Left ventricle myocardium inferior (tissue), 1 donor: ENCODE data around the gene CREB5. TPM values are rescaled to one million over a fixed set of nuclear protein-coding genes. Genes with fewer than 3 reads are reported as not detected.

ENCODE experiments used
- DNase-seq: peaks from one replicate; pipeline ENCODE4 v3.0.0-alpha.2; 2020
- H3K27ac ChIP-seq: fragments of 200-600 bp; replicated peaks from 2 replicates; pipeline ENCODE4 v1.8.0; 2021
- H3K27me3 ChIP-seq: fragments of 200-600 bp; 2 replicates; pipeline ENCODE4 v1.8.0; 2021; ENCODE audit warnings: low read depth
- H3K36me3 ChIP-seq: fragments of 200-600 bp; 2 replicates; pipeline ENCODE4 v1.8.0; 2021
- H3K4me1 ChIP-seq: fragments of 200-600 bp; 2 replicates; pipeline ENCODE4 v1.8.0; 2021
- H3K4me3 ChIP-seq: fragments of 200-600 bp; 2 replicates; pipeline ENCODE4 v1.8.0; 2021; ENCODE audit warnings: mild to moderate bottlenecking, moderate library complexity
- H3K9me3 ChIP-seq: fragments of 200-600 bp; replicated peaks from 2 replicates; pipeline ENCODE4 v1.8.0; 2021
- CTCF ChIP-seq: fragments of 200-600 bp; IDR thresholded peaks from 2 replicates; pipeline ENCODE4 v1.8.0; 2021; ENCODE audit warnings: antibody characterized with exemption, mild to moderate bottlenecking, borderline replicate concordance
- intact Hi-C: fragments of 100-400 bp; cut with micrococcal nuclease; formaldehyde crosslinking; loops from one replicate; pipeline ENCODE4 v1.11.0; 2022
- total RNA-seq: library from RNA; stranded (reverse); fragmentation: NEBNext Ultra II Directional; extraction: Animal tissue kit (Norgen Biotek cat#: 25700); gene quantifications from one replicate; pipeline ENCODE4 v1.2.1, GENCODE V29; 2021
- donor health status: DM: no; HTN: yes; CAD: no; lungs with severe emphysema.

Gene CREB5
- total RNA-seq, 1 donor from 2014 or later, result 9.8 TPM

GRCh38 chr7:28759475-28759971 is 347.2 kb downstream of the CREB5 start:
- no peaks in the 10 kb centered on the region for H3K9me3 ChIP-seq
- H3K36me3 ChIP-seq, result no peaks in the 10 kb centered on the region
- H3K27me3 ChIP-seq, result no peaks in the 10 kb centered on the region
- intact Hi-C loops, result no loop called here
- no peak overlapping the region for H3K27ac ChIP-seq
- DNase-seq, result no peak
- peaks cover 3% of the 10 kb centered on the region for H3K4me1 ChIP-seq
- TF ChIP-seq CTCF, result no peak
- no peak overlapping the region for H3K4me3 ChIP-seq

GRCh38 chr7:28761505-28761904 is 349.2 kb downstream of the CREB5 start:
- no peaks in the 10 kb centered on the region for H3K9me3 ChIP-seq
- no peak overlapping the region for H3K27ac ChIP-seq
- H3K36me3 ChIP-seq, result no peaks in the 10 kb centered on the region
- H3K4me3 ChIP-seq, result no peak overlapping the region
- no peaks in the 10 kb centered on the region for H3K27me3 ChIP-seq
- intact Hi-C loops, result no loop called here
- H3K4me1 ChIP-seq, result no peaks in the 10 kb centered on the region
- TF ChIP-seq CTCF, result no peak
- no peak for DNase-seq

- H3K36me3 ChIP-seq, result no peaks in the 10 kb centered on the region
- no peaks in the 10 kb centered on the region for H3K9me3 ChIP-seq
- H3K4me1 ChIP-seq, result no peaks in the 10 kb centered on the region
- H3K27ac ChIP-seq, result no peak overlapping the region
- DNase-seq, result no peak
- no peak for TF ChIP-seq CTCF
- H3K4me3 ChIP-seq, result no peak overlapping the region
- intact Hi-C loops, result no loop called here
- no peaks in the 10 kb centered on the region for H3K27me3 ChIP-seq
Observed at GRCh38 chr7:28762651-28763050, 350.3 kb downstream of the CREB5 start.

GRCh38 chr7:28766359-28766758 is 354.0 kb downstream of the CREB5 start:
- no peak for DNase-seq
- H3K36me3 ChIP-seq, result no peaks in the 10 kb centered on the region
- no peaks in the 10 kb centered on the region for H3K27me3 ChIP-seq
- no peaks in the 10 kb centered on the region for H3K4me1 ChIP-seq
- no peaks in the 10 kb centered on the region for H3K9me3 ChIP-seq
- TF ChIP-seq CTCF, result no peak
- no peak overlapping the region for H3K4me3 ChIP-seq
- intact Hi-C loops, result no loop called here
- H3K27ac ChIP-seq, result no peak overlapping the region

- no peak overlapping the region for H3K4me3 ChIP-seq
- H3K4me1 ChIP-seq, result peaks cover 5% of the 10 kb centered on the region
- H3K36me3 ChIP-seq, result no peaks in the 10 kb centered on the region
- intact Hi-C loops, result no loop called here
- TF ChIP-seq CTCF, result no peak
- H3K27ac ChIP-seq, result no peak overlapping the region
- no peaks in the 10 kb centered on the region for H3K27me3 ChIP-seq
- H3K9me3 ChIP-seq, result no peaks in the 10 kb centered on the region
- DNase-seq, result no peak
Observed at GRCh38 chr7:28767356-28767755, 355.0 kb downstream of the CREB5 start.
